A673 (cell line): ENCODE data around the gene CHMP3.

Experiments
- EZH2 ChIP-seq: fragments of 200-600 bp; sonication (generic); IDR thresholded peaks from 2 replicates; pipeline ENCODE4 v1.6.1; 2017; ENCODE audit warnings: borderline replicate concordance, low read depth, mild to moderate bottlenecking, mixed read lengths, antibody characterized with exemption, low read length; ENCODE audit not compliant: poor library complexity, severe bottlenecking
- TF ChIP-seq, protein P1 (sequence below): fragments of 300-800, 200-600 bp; sonication (generic); conservative IDR thresholded peaks from 2 replicates; pipeline ENCODE4 v1.5.1; 2017; ENCODE audit warnings: low read depth, mild to moderate bottlenecking, antibody characterized with exemption, low read length, moderate library complexity, mixed read lengths

DNA sequence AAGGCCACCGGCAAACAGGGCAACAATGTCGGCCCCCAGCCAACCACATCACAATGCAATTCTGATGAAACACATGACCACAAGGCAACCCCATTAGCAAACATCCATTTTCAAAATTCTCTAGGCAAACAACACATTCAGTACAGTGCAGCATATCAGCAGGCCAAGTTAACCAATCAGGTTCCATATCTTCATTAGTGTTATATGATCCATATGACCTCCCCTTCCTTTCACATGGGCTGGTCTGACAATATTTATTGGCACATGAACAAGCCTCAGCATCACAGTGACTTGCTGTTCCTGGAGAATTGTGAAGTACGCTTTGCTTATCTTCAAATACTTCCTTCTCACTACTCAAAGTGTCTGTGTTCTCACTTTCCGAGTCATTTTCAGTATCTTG is 40.7 kb upstream of the CHMP3 start:
- TF ChIP-seq, protein P1, sequence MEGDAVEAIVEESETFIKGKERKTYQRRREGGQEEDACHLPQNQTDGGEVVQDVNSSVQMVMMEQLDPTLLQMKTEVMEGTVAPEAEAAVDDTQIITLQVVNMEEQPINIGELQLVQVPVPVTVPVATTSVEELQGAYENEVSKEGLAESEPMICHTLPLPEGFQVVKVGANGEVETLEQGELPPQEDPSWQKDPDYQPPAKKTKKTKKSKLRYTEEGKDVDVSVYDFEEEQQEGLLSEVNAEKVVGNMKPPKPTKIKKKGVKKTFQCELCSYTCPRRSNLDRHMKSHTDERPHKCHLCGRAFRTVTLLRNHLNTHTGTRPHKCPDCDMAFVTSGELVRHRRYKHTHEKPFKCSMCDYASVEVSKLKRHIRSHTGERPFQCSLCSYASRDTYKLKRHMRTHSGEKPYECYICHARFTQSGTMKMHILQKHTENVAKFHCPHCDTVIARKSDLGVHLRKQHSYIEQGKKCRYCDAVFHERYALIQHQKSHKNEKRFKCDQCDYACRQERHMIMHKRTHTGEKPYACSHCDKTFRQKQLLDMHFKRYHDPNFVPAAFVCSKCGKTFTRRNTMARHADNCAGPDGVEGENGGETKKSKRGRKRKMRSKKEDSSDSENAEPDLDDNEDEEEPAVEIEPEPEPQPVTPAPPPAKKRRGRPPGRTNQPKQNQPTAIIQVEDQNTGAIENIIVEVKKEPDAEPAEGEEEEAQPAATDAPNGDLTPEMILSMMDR = no peak
- TF ChIP-seq EZH2 = no peak
